GM19468 (cell line): ENCODE measurements around the gene KLC1.
A peak's percentile ranks its signal among the peaks of the same experiment; 100 is the strongest.

Experiments
- ATAC-seq: cut with Tn5 transposase; IDR thresholded peaks from one replicate; pipeline ENCODE4 v1.9.1; 2021; ENCODE audit warnings: mild to moderate bottlenecking, moderate library complexity, moderate number of reproducible peaks; ENCODE audit not compliant: unreplicated experiment; ENCODE audit errors: extremely low read depth

The KLC1 gene

GRCh38 chr14:103714063-103714724, 85.2 kb downstream of the KLC1 start:
- no peak for ATAC-seq

GRCh38 chr14:103715052-103716000, 86.3 kb downstream of the KLC1 start, which contains the start of the genes XRCC3 and ZFYVE21:
Gene XRCC3 (minus strand): TSS chr14:103715451. CDS start chr14:103711087, 4,364 bp downstream.
Gene ZFYVE21 (plus strand): TSS chr14:103715810. CDS start chr14:103715842, 32 bp downstream.
- peak; percentile 95 for ATAC-seq

GRCh38 chr14:103716091-103716801, 87.2 kb downstream of the KLC1 start:
- ATAC-seq: no peak

- no peak for ATAC-seq
These were observed 87.9 kb downstream of the KLC1 start for GRCh38 chr14:103716899-103717411.

- no peak for ATAC-seq
These were observed 89.6 kb downstream of the KLC1 start for GRCh38 chr14:103718572-103718971.

GRCh38 chr14:103719751-103720150, 90.7 kb downstream of the KLC1 start:
- ATAC-seq: no peak

- no peak for ATAC-seq
These were observed 92.5 kb downstream of the KLC1 start for GRCh38 chr14:103721334-103722120.

GRCh38 chr14:103723748-103724081, 94.7 kb downstream of the KLC1 start:
- no peak for ATAC-seq

GRCh38 chr14:103724116-103724515, 95.1 kb downstream of the KLC1 start:
- ATAC-seq: no peak

- ATAC-seq: no peak
These were observed 96.1 kb downstream of the KLC1 start for GRCh38 chr14:103725001-103725682.

GRCh38 chr14:103725739-103726395, 96.9 kb downstream of the KLC1 start:
- no peak for ATAC-seq

- no peak for ATAC-seq
These were observed 97.5 kb downstream of the KLC1 start for GRCh38 chr14:103726474-103726873.

GRCh38 chr14:103727313-103727980, 98.4 kb downstream of the KLC1 start:
- ATAC-seq: no peak

- no peak for ATAC-seq
These were observed 99.1 kb downstream of the KLC1 start for GRCh38 chr14:103728141-103728540.

- no peak for ATAC-seq
These were observed 99.7 kb downstream of the KLC1 start for GRCh38 chr14:103728721-103729120.

GRCh38 chr14:103729496-103730448, 100.8 kb downstream of the KLC1 start:
- ATAC-seq: no peak

GRCh38 chr14:103730490-103731035, 101.6 kb downstream of the KLC1 start:
- ATAC-seq: no peak
